H1 (cell line): ENCODE measurements around the gene AIMP1. TPM values are rescaled to one million over a fixed set of nuclear protein-coding genes. Genes with fewer than 3 reads are reported as not detected.
A peak's percentile ranks its signal among the peaks of the same experiment; 100 is the strongest.

Experiments used
- CTCF ChIA-PET: fragments of 300-600 bp; sonication (Branson Sonifier 250); formaldehyde crosslinking; loops from one replicate; lab custom pipeline; 2021; ENCODE audit not compliant: partially characterized antibody; lab: Charles Lee
- POLR2A ChIA-PET: fragments of 300-600 bp; sonication (Branson Sonifier 250); formaldehyde crosslinking; loops from one replicate; lab custom pipeline; 2021; ENCODE audit warnings: inconsistent platforms; ENCODE audit not compliant: partially characterized antibody; lab: Charles Lee
- DNase-seq, 2 experiments: peaks; one replicate each; pipeline versions ENCODE4 v3.0.0 to v3.0.0-alpha.2; 2010 to 2022; ENCODE audit warnings: low spot score in 2 of 2, low read depth in 1 of 2, mixed read lengths in 1 of 2
- FAIRE-seq: peaks from 2 replicates; lab custom pipeline; 2011; peaks lifted over from hg19 to GRCh38; lab: Jason Lieb, UNC
- H2AFZ ChIP-seq: 2 replicates; pipeline ENCODE4 v1.8.1; 2012; ENCODE audit warnings: low read length, inconsistent platforms
- H2AK5ac ChIP-seq: 2 replicates; pipeline ENCODE4 v1.6.1; 2013; ENCODE audit warnings: low read depth, low read length
- H2BK120ac ChIP-seq: replicated peaks from 2 replicates; pipeline ENCODE3; 2013; ENCODE audit warnings: low read depth, low read length, inconsistent platforms
- H2BK12ac ChIP-seq: 2 replicates; pipeline ENCODE4 v1.6.1; 2013; ENCODE audit warnings: low read depth, low read length
- H2BK15ac ChIP-seq: 2 replicates; pipeline ENCODE4 v1.6.1; 2013; ENCODE audit warnings: low read length
- H2BK20ac ChIP-seq: 2 replicates; pipeline ENCODE4 v1.6.1; 2013; ENCODE audit warnings: low read length
- H2BK5ac ChIP-seq: 2 replicates; pipeline ENCODE4 v1.6.1; 2013; ENCODE audit warnings: low read depth, low read length
- H3K14ac ChIP-seq: 2 replicates; pipeline ENCODE4 v1.6.1; 2013; ENCODE audit warnings: inconsistent platforms; ENCODE audit not compliant: insufficient read length
- H3K18ac ChIP-seq: 2 replicates; pipeline ENCODE4 v1.6.1; 2013; ENCODE audit warnings: low read length; ENCODE audit errors: extremely low read depth
- H3K23ac ChIP-seq: 2 replicates; pipeline ENCODE4 v1.6.1; 2013; ENCODE audit warnings: inconsistent platforms; ENCODE audit not compliant: insufficient read length
- H3K23me2 ChIP-seq: 2 replicates; pipeline ENCODE4 v1.6.1; 2013; ENCODE audit warnings: low read depth, low read length
- H3K27ac ChIP-seq: 2 replicates; pipeline ENCODE4 v1.6.1; 2011; ENCODE audit warnings: low read depth, low read length, inconsistent platforms
- H3K27me3 ChIP-seq, 4 experiments: replicated peaks in 1 of 4; 1 replicate in 1 of 4; 2 replicates in 3 of 4; pipeline versions ENCODE4 v1.6.1 to v1.8.1; 2011 to 2013; ENCODE audit warnings: low read length in 3 of 4, mild to moderate bottlenecking in 3 of 4, inconsistent platforms in 2 of 4, mixed read lengths in 2 of 4, moderate library complexity in 1 of 4; ENCODE audit not compliant: control insufficient read depth in 3 of 4, insufficient read depth in 3 of 4; ENCODE audit errors: extremely low read depth in 1 of 4
- H3K36me3 ChIP-seq, 4 experiments: 2 replicates each; pipeline versions ENCODE4 v1.6.1 to v1.8.1; 2011 to 2013; ENCODE audit warnings: mild to moderate bottlenecking in 4 of 4, low read length in 3 of 4, moderate library complexity in 2 of 4, control low read depth in 1 of 4, inconsistent platforms in 1 of 4; ENCODE audit not compliant: insufficient read depth in 4 of 4, control insufficient read depth in 2 of 4
- H3K4ac ChIP-seq: replicated peaks from 2 replicates; pipeline ENCODE3; 2013; ENCODE audit warnings: low read length, low read depth, mixed read lengths, inconsistent platforms; ENCODE audit not compliant: insufficient read length
- H3K4me1 ChIP-seq, 4 experiments: replicated peaks in 1 of 4; 1 replicate in 1 of 4; 2 replicates in 3 of 4; pipeline versions ENCODE4 v1.6.1 to v1.8.1; 2011 to 2013; ENCODE audit warnings: low read length in 3 of 4, inconsistent platforms in 2 of 4, mixed read lengths in 1 of 4; ENCODE audit not compliant: insufficient read depth in 4 of 4, control insufficient read depth in 3 of 4
- H3K4me2 ChIP-seq, 2 experiments: 2 replicates each; pipeline versions ENCODE4 v1.6.1 to v1.8.1; 2011 to 2013; ENCODE audit warnings: low read depth in 2 of 2, low read length in 2 of 2, control low read depth in 1 of 2, inconsistent platforms in 1 of 2, mild to moderate bottlenecking in 1 of 2; ENCODE audit not compliant: insufficient read depth in 1 of 2
- H3K4me3 ChIP-seq, 4 experiments: fragments of 200-600, 300-600 bp in 1 of 4; sonication (generic), shearing (Covaris generic), sonication (Bioruptor Twin) in 1 of 4; 2 replicates each; pipeline versions ENCODE4 v1.5.1 to v1.8.1; 2011 to 2016; ENCODE audit warnings: low read length in 4 of 4, low read depth in 3 of 4, control low read depth in 2 of 4, inconsistent platforms in 2 of 4, mild to moderate bottlenecking in 2 of 4, mixed read lengths in 1 of 4, moderate library complexity in 1 of 4; ENCODE audit not compliant: insufficient read depth in 2 of 4; ENCODE audit errors: extremely low read depth in 1 of 4
- H3K56ac ChIP-seq: replicated peaks from 2 replicates; pipeline ENCODE3; 2013; ENCODE audit warnings: low read depth, mild to moderate bottlenecking, mixed read lengths, low read length, inconsistent platforms; ENCODE audit not compliant: insufficient read length
- H3K79me1 ChIP-seq: 2 replicates; pipeline ENCODE4 v1.6.1; 2013; ENCODE audit warnings: low read depth, low read length, control low read depth
- H3K79me2 ChIP-seq, 2 experiments: 2 replicates each; pipeline versions ENCODE4 v1.6.1 to v1.8.1; 2012 to 2013; ENCODE audit warnings: low read length in 2 of 2, mild to moderate bottlenecking in 2 of 2, inconsistent platforms in 1 of 2; ENCODE audit not compliant: insufficient read depth in 2 of 2, control insufficient read depth in 1 of 2
- H3K9ac ChIP-seq, 4 experiments: replicated peaks in 1 of 4; 1 replicate in 1 of 4; 2 replicates in 3 of 4; pipeline versions ENCODE4 v1.6.1 to v1.8.1; 2011 to 2013; ENCODE audit warnings: low read depth in 3 of 4, low read length in 3 of 4, control low read depth in 2 of 4, mild to moderate bottlenecking in 2 of 4, moderate library complexity in 2 of 4, inconsistent platforms in 1 of 4; ENCODE audit errors: extremely low read depth in 1 of 4
- H3K9me3 ChIP-seq, 2 experiments: 2 replicates each; pipeline versions ENCODE4 v1.6.1 to v1.8.1; 2012 to 2013; ENCODE audit warnings: mild to moderate bottlenecking in 2 of 2, moderate library complexity in 2 of 2, control low read depth in 1 of 2, inconsistent platforms in 1 of 2, low read depth in 1 of 2, low read length in 1 of 2, mixed read lengths in 1 of 2; ENCODE audit not compliant: insufficient read depth in 2 of 2
- H4K20me1 ChIP-seq, 2 experiments: replicated peaks in 1 of 2; 2 replicates each; pipeline versions ENCODE3 to v1.8.1; 2011 to 2013; ENCODE audit warnings: inconsistent platforms in 2 of 2, low read length in 2 of 2, mild to moderate bottlenecking in 1 of 2; ENCODE audit not compliant: insufficient read depth in 2 of 2, control insufficient read depth in 1 of 2
- H4K5ac ChIP-seq: 2 replicates; pipeline ENCODE4 v1.6.1; 2013; ENCODE audit warnings: low read length, low read depth, mixed read lengths, inconsistent platforms; ENCODE audit not compliant: insufficient read length
- H4K8ac ChIP-seq: 2 replicates; pipeline ENCODE4 v1.8.0; 2013; ENCODE audit warnings: mild to moderate bottlenecking, moderate library complexity, low read length, inconsistent platforms; ENCODE audit not compliant: insufficient read depth; ENCODE audit errors: extremely low read depth
- H4K91ac ChIP-seq: replicated peaks from 2 replicates; pipeline ENCODE3; 2013; ENCODE audit warnings: low read length, mixed read lengths, inconsistent platforms; ENCODE audit not compliant: insufficient read length
- EGR1 ChIP-seq: IDR thresholded peaks from 2 replicates; pipeline ENCODE4 v1.6.1; 2011; ENCODE audit warnings: low read depth, low read length, borderline replicate concordance
- EP300 ChIP-seq, 2 experiments: IDR thresholded peaks; 1 replicate in 1 of 2; 2 replicates in 1 of 2; pipeline ENCODE4 v1.6.1; 2011 to 2012; ENCODE audit warnings: low read depth in 2 of 2, low read length in 2 of 2, mild to moderate bottlenecking in 2 of 2, borderline replicate concordance in 1 of 2, inconsistent platforms in 1 of 2, moderate library complexity in 1 of 2
- FOSL1 ChIP-seq: IDR thresholded peaks from 2 replicates; pipeline ENCODE4 v1.6.1; 2011; ENCODE audit warnings: mild to moderate bottlenecking, low read depth, low read length, moderate library complexity; ENCODE audit not compliant: insufficient read depth
- POU5F1 ChIP-seq: IDR thresholded peaks from 2 replicates; pipeline ENCODE4 v1.6.1; 2011; ENCODE audit warnings: low read depth, mild to moderate bottlenecking, low read length, moderate library complexity
- RAD21 ChIP-seq, 2 experiments: IDR thresholded peaks in 1 of 2; conservative IDR thresholded peaks in 1 of 2; 2 replicates each; pipeline ENCODE4 v1.6.1; 2011; ENCODE audit warnings: low read depth in 2 of 2, low read length in 2 of 2, improper control_type of control experiment in 1 of 2, inconsistent platforms in 1 of 2, mild to moderate bottlenecking in 1 of 2, moderate library complexity in 1 of 2
- SUZ12 ChIP-seq: fragments of 200-600 bp; sonication (generic); IDR thresholded peaks from 2 replicates; pipeline ENCODE4 v1.6.1; 2012; ENCODE audit warnings: mild to moderate bottlenecking, inconsistent platforms, low read length, moderate library complexity, mixed read lengths
- TCF12 ChIP-seq: IDR thresholded peaks from 2 replicates; pipeline ENCODE4 v1.6.1; 2011; ENCODE audit warnings: low read depth, mild to moderate bottlenecking, low read length
- WGBS, 2 experiments: shearing (Covaris generic) in 1 of 2; methylation state at CpG; one replicate each; pipeline versions ENCODE4 v1.1.6 to v1.1.7; 2013 to 2015; ENCODE audit warnings: low lambda C conversion rate in 2 of 2, mixed read lengths in 2 of 2, inconsistent platforms in 1 of 2, low coverage in 1 of 2, missing lambda C conversion rate in 1 of 2; ENCODE audit not compliant: insufficient replicate concordance in 2 of 2, insufficient coverage in 1 of 2, insufficient read length in 1 of 2; ENCODE audit errors: extremely low coverage in 1 of 2, missing lambda C conversion rate in 1 of 2; 5-methylcytosine and 5-hydroxymethylcytosine counted together
- polyA plus RNA-seq, 7 experiments: library from polyadenylated mRNA; depleted of rRNA in 3 of 7; stranded (reverse) in 5 of 7; unstranded in 2 of 7; fragments of >200 nt in 5 of 7; fragments of 200-250 nt in 2 of 7; gene quantifications; 1 replicate in 5 of 7; 2 replicates in 1 of 7; 4 replicates in 1 of 7; pipeline versions ENCODE4 v1.2.1 to v1.2.3, GENCODE V29; 2011 to 2013; ENCODE audit warnings: missing spikeins in 2 of 7, mixed read lengths in 2 of 7
- total RNA-seq: library from RNA; stranded (reverse); fragmentation: NEBNext Ultra II Directional; extraction: Animal tissue kit (Norgen Biotek cat#: 25700); gene quantifications from 2 replicates; pipeline ENCODE4 v1.2.1, GENCODE V29; 2021
- TF ChIP-seq, protein P1 (sequence below), 3 experiments: IDR thresholded peaks; 1 replicate in 2 of 3; 2 replicates in 1 of 3; pipeline versions ENCODE4 v1.5.1 to v1.6.1; 2011; ENCODE audit warnings: low read length in 3 of 3, mild to moderate bottlenecking in 3 of 3, inconsistent platforms in 2 of 3, low read depth in 1 of 3, moderate library complexity in 1 of 3; ENCODE audit not compliant: insufficient read depth in 1 of 3; ENCODE audit errors: control extremely low read depth in 1 of 3
- TF ChIP-seq, protein P2 (sequence below): IDR thresholded peaks from 2 replicates; pipeline ENCODE4 v1.6.1; 2012; ENCODE audit warnings: inconsistent platforms

The AIMP1 gene
- total and polyA plus RNA-seq, 2 of the 8 experiments (the other 6 are each of a cell fraction or from before 2014, with no cell fraction given) = 7.9 to 54.6 TPM

DNA sequence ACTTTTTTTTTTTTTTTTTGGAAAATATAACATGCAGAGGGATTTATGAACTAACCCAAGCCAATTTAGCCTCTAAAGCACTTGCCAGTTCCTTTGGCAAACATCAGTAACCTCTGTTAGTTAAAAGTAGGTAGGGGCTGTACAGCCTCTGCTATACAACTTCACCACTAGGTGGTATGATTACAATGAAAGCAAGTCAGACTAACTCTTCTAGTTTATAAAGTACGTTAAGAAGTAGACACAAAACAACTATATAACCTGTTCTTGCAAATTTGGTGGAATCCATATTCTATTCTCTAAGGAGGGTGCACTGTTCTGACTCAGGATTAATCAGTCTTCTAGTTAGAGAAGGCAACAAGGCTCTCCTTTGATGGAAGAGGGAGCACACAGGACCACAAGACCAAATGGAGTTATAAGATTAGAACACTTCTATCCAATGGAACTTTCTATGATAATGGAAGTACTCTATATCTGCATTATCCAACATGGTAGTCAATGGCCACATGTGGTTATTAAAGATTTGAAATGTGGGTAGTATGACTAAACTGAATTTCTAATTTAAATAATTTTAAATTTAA lies 12.8 kb downstream of the AIMP1 start:
- Histone ChIP-seq H3K56ac (no peak overlapping the region), H2BK12ac (no peak overlapping the region), H3K36me3 (peaks cover 4 to 72% (median 17%) of the 10 kb centered on the region in 4 experiments), H4K8ac (no peak overlapping the region), H3K14ac (no peak overlapping the region), H3K18ac (no peak overlapping the region), H3K79me1 (no peaks in the 10 kb centered on the region), H2BK120ac (no peak overlapping the region), H2BK15ac (no peak overlapping the region), H4K5ac (no peak overlapping the region), H3K4me1 (no peaks in the 10 kb centered on the region), H3K79me2 (no peaks in the 10 kb centered on the region), H3K4ac (no peak overlapping the region), H3K27ac (no peak overlapping the region), H4K20me1 (peaks cover 1 to 2% of the 10 kb centered on the region in 2 experiments), H3K9me3 (no peaks in the 10 kb centered on the region), H3K23ac (no peak overlapping the region), H3K4me3 (no peak overlapping the region), H4K91ac (no peak overlapping the region), H3K27me3 (no peaks in the 10 kb centered on the region), H3K23me2 (no peaks in the 10 kb centered on the region), H3K9ac (no peak overlapping the region), H2BK5ac (no peak overlapping the region), H2AK5ac (no peak overlapping the region), H2BK20ac (no peak overlapping the region), H3K4me2 (no peak overlapping the region), H2AFZ (no peak overlapping the region)
- TF ChIP-seq EGR1 = no peak
- TF ChIP-seq TCF12 = no peak
- TF ChIP-seq SUZ12 = no peak
- no peak for TF ChIP-seq EP300 (IDR thresholded peaks at IDR 0.05; ENCODE audit: borderline replicate concordance in 1 of 2, low read depth in 2 of 2, low read length in 2 of 2)
- TF ChIP-seq, protein P1, sequence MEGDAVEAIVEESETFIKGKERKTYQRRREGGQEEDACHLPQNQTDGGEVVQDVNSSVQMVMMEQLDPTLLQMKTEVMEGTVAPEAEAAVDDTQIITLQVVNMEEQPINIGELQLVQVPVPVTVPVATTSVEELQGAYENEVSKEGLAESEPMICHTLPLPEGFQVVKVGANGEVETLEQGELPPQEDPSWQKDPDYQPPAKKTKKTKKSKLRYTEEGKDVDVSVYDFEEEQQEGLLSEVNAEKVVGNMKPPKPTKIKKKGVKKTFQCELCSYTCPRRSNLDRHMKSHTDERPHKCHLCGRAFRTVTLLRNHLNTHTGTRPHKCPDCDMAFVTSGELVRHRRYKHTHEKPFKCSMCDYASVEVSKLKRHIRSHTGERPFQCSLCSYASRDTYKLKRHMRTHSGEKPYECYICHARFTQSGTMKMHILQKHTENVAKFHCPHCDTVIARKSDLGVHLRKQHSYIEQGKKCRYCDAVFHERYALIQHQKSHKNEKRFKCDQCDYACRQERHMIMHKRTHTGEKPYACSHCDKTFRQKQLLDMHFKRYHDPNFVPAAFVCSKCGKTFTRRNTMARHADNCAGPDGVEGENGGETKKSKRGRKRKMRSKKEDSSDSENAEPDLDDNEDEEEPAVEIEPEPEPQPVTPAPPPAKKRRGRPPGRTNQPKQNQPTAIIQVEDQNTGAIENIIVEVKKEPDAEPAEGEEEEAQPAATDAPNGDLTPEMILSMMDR (IDR thresholded peaks at IDR 0.05; ENCODE audit: control extremely low read depth in 1 of 3, insufficient read depth in 1 of 3, low read depth in 1 of 3, low read length in 3 of 3) = peak in 2 of 3 experiments; percentile 24 to 62; a peak in 2 of 4 replicates
- TF ChIP-seq FOSL1 = no peak
- peak; percentile 39 to 51 for TF ChIP-seq RAD21 (IDR thresholded peaks at IDR 0.05 in 1 of 2, conservative IDR thresholded peaks at IDR 0.05 in 1 of 2; ENCODE audit: low read depth in 2 of 2, low read length in 2 of 2)
- TF ChIP-seq POU5F1 = no peak
- TF ChIP-seq, protein P2, sequence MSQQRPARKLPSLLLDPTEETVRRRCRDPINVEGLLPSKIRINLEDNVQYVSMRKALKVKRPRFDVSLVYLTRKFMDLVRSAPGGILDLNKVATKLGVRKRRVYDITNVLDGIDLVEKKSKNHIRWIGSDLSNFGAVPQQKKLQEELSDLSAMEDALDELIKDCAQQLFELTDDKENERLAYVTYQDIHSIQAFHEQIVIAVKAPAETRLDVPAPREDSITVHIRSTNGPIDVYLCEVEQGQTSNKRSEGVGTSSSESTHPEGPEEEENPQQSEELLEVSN = no peak
- POLR2A ChIA-PET = interaction anchor here (0.5 to 0.8 kb wide), 2 partner anchors 13 to 1477 kb away, joined by 3 to 4 read pairs; partner anchors contain the start of genes AIMP1 and TBCK
- CTCF ChIA-PET = interaction anchor here (0.6 to 2.1 kb wide), 17 partner anchors 11 to 1497 kb away, joined by 3 to 7 read pairs (median 3); partner anchors contain the start of genes AIMP1 and TBCK
- no peak for FAIRE-seq
- no peak for DNase-seq
- WGBS, 2 experiments = 63% methylated on average over 1 of the region's 1 CpG; no CpG with 5 or more reads in 1 of the 2 experiments
